GM23338 (cell line): ENCODE data around the gene CNR1. TPM values are rescaled to one million over a fixed set of nuclear protein-coding genes. Genes with fewer than 3 reads are reported as not detected.

Source experiments
- ATAC-seq: fragments of 200-7000 bp; cut with Tn5 transposase; 3 replicates; pipeline ENCODE4 v1.9.1; 2020
- DNase-seq: peaks from one replicate; pipeline ENCODE4 v3.0.0-alpha.2; 2015; ENCODE audit warnings: low spot score
- H2AFZ ChIP-seq: fragments of 200-600 bp; sonication (generic); 2 replicates; pipeline ENCODE4 v1.8.0; 2016; ENCODE audit warnings: antibody characterized with exemption, mild to moderate bottlenecking, moderate library complexity
- H3F3A ChIP-seq: fragments of 200-600 bp; sonication (generic); replicated peaks from 2 replicates; pipeline ENCODE4 v1.8.0; 2017; ENCODE audit warnings: antibody characterized with exemption, mixed run types, low read depth
- H3K27ac ChIP-seq: fragments of 200-600 bp; sonication (generic); 2 replicates; pipeline ENCODE4 v1.6.1; 2016; ENCODE audit warnings: low read depth
- H3K27me3 ChIP-seq: fragments of 200-600 bp; sonication (generic); 2 replicates; pipeline ENCODE4 v1.8.0; 2016; ENCODE audit warnings: mild to moderate bottlenecking, mixed run types, moderate library complexity; ENCODE audit not compliant: insufficient read depth
- H3K36me3 ChIP-seq: fragments of 200-600 bp; sonication (generic); 2 replicates; pipeline ENCODE4 v1.8.0; 2016; ENCODE audit warnings: mild to moderate bottlenecking; ENCODE audit not compliant: insufficient read depth
- H3K4me1 ChIP-seq: fragments of 200-600 bp; sonication (generic); 2 replicates; pipeline ENCODE4 v1.8.0; 2016; ENCODE audit warnings: mild to moderate bottlenecking, moderate library complexity; ENCODE audit not compliant: insufficient read depth
- H3K4me2 ChIP-seq: fragments of 200-600 bp; sonication (generic); 2 replicates; pipeline ENCODE4 v1.7.1; 2017; ENCODE audit warnings: mixed run types
- H3K4me3 ChIP-seq: fragments of 200-600 bp; sonication (generic); 2 replicates; pipeline ENCODE4 v1.6.1; 2016; ENCODE audit warnings: mixed run types
- H3K79me2 ChIP-seq: fragments of 200-600 bp; sonication (generic); replicated peaks from 2 replicates; pipeline ENCODE4 v1.8.0; 2017; ENCODE audit warnings: mild to moderate bottlenecking; ENCODE audit not compliant: insufficient read depth
- H3K9me2 ChIP-seq: fragments of 200-600 bp; sonication (generic); 2 replicates; pipeline ENCODE4 v1.8.0; 2017; ENCODE audit not compliant: insufficient read depth
- H4K20me1 ChIP-seq: fragments of 200-600 bp; sonication (generic); replicated peaks from 2 replicates; pipeline ENCODE4 v1.8.0; 2017; ENCODE audit warnings: mild to moderate bottlenecking; ENCODE audit not compliant: insufficient read depth
- H3K27ac Mint-ChIP-seq: 2 replicates; pipeline ENCODE4 v1.8.0; 2020; ENCODE audit warnings: inconsistent platforms, mild to moderate bottlenecking, moderate library complexity, mixed read lengths
- H3K27me3 Mint-ChIP-seq: 3 replicates; pipeline ENCODE4 v1.8.0; 2022; ENCODE audit warnings: low read depth, mild to moderate bottlenecking, moderate library complexity, mixed read lengths, inconsistent platforms; ENCODE audit not compliant: insufficient read depth, poor library complexity
- H3K36me3 Mint-ChIP-seq: 3 replicates; pipeline ENCODE4 v1.8.0; 2021; ENCODE audit warnings: low read depth, mild to moderate bottlenecking, inconsistent platforms, moderate library complexity, mixed read lengths
- H3K4me1 Mint-ChIP-seq: 3 replicates; pipeline ENCODE4 v1.8.0; 2020; ENCODE audit warnings: mild to moderate bottlenecking, inconsistent platforms, mixed read lengths
- H3K4me3 Mint-ChIP-seq: 3 replicates; pipeline ENCODE4 v1.8.0; 2021; ENCODE audit warnings: moderate library complexity, mild to moderate bottlenecking, inconsistent platforms, mixed read lengths
- H3K9me3 Mint-ChIP-seq: 3 replicates; pipeline ENCODE4 v1.8.0; 2020; ENCODE audit warnings: moderate library complexity, mild to moderate bottlenecking, inconsistent platforms, mixed read lengths
- CREB1 ChIP-seq: fragments of 250-450 bp; sonication (Bioruptor Pico); IDR thresholded peaks from 2 replicates; pipeline ENCODE4 v1.5.0; 2020; ENCODE audit warnings: low read depth, mild to moderate bottlenecking, moderate library complexity
- CTCF ChIP-seq, 2 experiments: fragments of 200-600 bp in 1 of 2; sonication (generic) in 1 of 2; conservative IDR thresholded peaks; 2 replicates each; pipeline versions ENCODE4 v1.5.1 to v1.6.1; 2016 to 2017; ENCODE audit warnings: antibody characterized with exemption in 2 of 2, low read depth in 2 of 2, mild to moderate bottlenecking in 2 of 2, moderate library complexity in 1 of 2
- EZH2 ChIP-seq: fragments of 200-600 bp; sonication (generic); IDR thresholded peaks from one replicate; pipeline ENCODE4 v1.8.0; 2017; ENCODE audit warnings: antibody characterized with exemption, mild to moderate bottlenecking, low read depth; ENCODE audit not compliant: unreplicated experiment
- EZH2phosphoT487 ChIP-seq: fragments of 200-600 bp; sonication (generic); IDR thresholded peaks from one replicate; pipeline ENCODE4 v1.8.1; 2018; ENCODE audit warnings: antibody characterized with exemption; ENCODE audit not compliant: unreplicated experiment
- JUNB ChIP-seq: IDR thresholded peaks from one replicate; pipeline ENCODE4 v1.6.1; 2016; ENCODE audit warnings: antibody characterized with exemption; ENCODE audit not compliant: unreplicated experiment
- NANOG ChIP-seq: IDR thresholded peaks from 2 replicates; pipeline ENCODE4 v1.6.1; 2016; ENCODE audit warnings: antibody characterized with exemption, borderline replicate concordance
- POLR2AphosphoS5 ChIP-seq: IDR thresholded peaks from 2 replicates; pipeline ENCODE4 v1.6.1; 2016; ENCODE audit warnings: antibody characterized with exemption, low read depth
- REST ChIP-seq: IDR thresholded peaks from one replicate; pipeline ENCODE4 v1.6.1; 2018; ENCODE audit warnings: antibody characterized with exemption; ENCODE audit not compliant: unreplicated experiment
- STAT1 ChIP-seq: IDR thresholded peaks from one replicate; pipeline ENCODE4 v1.6.1; 2016; ENCODE audit warnings: antibody characterized with exemption; ENCODE audit not compliant: unreplicated experiment
- ZNF114 ChIP-seq: fragments of 250-450 bp; sonication (Bioruptor Pico); IDR thresholded peaks from 2 replicates; pipeline ENCODE4 v1.5.0; 2020; ENCODE audit warnings: mild to moderate bottlenecking, moderate library complexity
- ZNF331 ChIP-seq: fragments of 250-450 bp; sonication (Bioruptor Pico); IDR thresholded peaks from 2 replicates; pipeline ENCODE4 v1.5.0; 2020; ENCODE audit warnings: low read depth, mild to moderate bottlenecking, moderate library complexity
- polyA plus RNA-seq: library from polyadenylated mRNA; unstranded; fragments of >200 nt; fragmentation: Nextera tagmentation; extraction: Ambion mirVana; gene quantifications from 2 replicates; pipeline ENCODE4 v1.2.1, GENCODE V29; 2016
- total RNA-seq: library from RNA; depleted of rRNA; stranded (reverse); fragments of >200 nt; shearing (Covaris generic); gene quantifications from 2 replicates; pipeline ENCODE4 v1.2.3, GENCODE V29; 2014

CNR1 gene
- total and polyA plus RNA-seq, 2 experiments from 2014 or later = 0.71 to 2.6 TPM

- no peaks in the 10 kb centered on the region; the same call in 2 of the 3 replicates for H3K36me3 Mint-ChIP-seq
- Histone ChIP-seq H3K36me3 (no peaks in the 10 kb centered on the region), H3F3A (no peaks in the 10 kb centered on the region), H3K79me2 (no peaks in the 10 kb centered on the region), H3K9me2 (no peaks in the 10 kb centered on the region), H3K4me3 (peak overlapping the region; percentile 84), H3K27ac (no peak overlapping the region), H3K4me2 (peak overlapping the region; percentile 96), H3K4me1 (peaks cover 21% of the 10 kb centered on the region), H3K27me3 (peaks cover 45% of the 10 kb centered on the region), H2AFZ (peak overlapping the region; percentile 94), H4K20me1 (no peaks in the 10 kb centered on the region)
- peaks cover 16% of the 10 kb centered on the region for H3K4me1 Mint-ChIP-seq
- DNase-seq (no peak), ATAC-seq (no peak)
- H3K9me3 Mint-ChIP-seq = no peaks in the 10 kb centered on the region; the same call in 2 of the 3 replicates
- TF ChIP-seq ZNF331 (CRISPR knock-in tag) (no peak), EZH2 (peak; percentile 67)
- peaks cover 44% of the 10 kb centered on the region for H3K27me3 Mint-ChIP-seq
- peak overlapping the region; percentile 80 for H3K4me3 Mint-ChIP-seq
- H3K27ac Mint-ChIP-seq = no peak overlapping the region
Measured at GRCh38 chr6:88165087-88165843, 882 bp downstream of the CNR1 start.

GRCh38 chr6:88164061-88164460 lies 2.1 kb downstream of the CNR1 start:
- no peak overlapping the region for H3K4me3 ChIP-seq
- no peaks in the 10 kb centered on the region for H3K79me2 ChIP-seq
- H4K20me1 ChIP-seq = no peaks in the 10 kb centered on the region
- peaks cover 26% of the 10 kb centered on the region for H3K4me1 ChIP-seq
- H3K36me3 ChIP-seq = no peaks in the 10 kb centered on the region
- H3K27ac ChIP-seq = no peak overlapping the region
- Mint-ChIP-seq H3K9me3 (no peaks in the 10 kb centered on the region; the same call in 2 of the 3 replicates), H3K4me1 (peaks cover 20% of the 10 kb centered on the region), H3K4me3 (no peak overlapping the region), H3K27ac (no peak overlapping the region), H3K27me3 (peaks cover 36% of the 10 kb centered on the region), H3K36me3 (no peaks in the 10 kb centered on the region; the same call in 2 of the 3 replicates)
- no peak for ATAC-seq
- no peak for DNase-seq
- TF ChIP-seq EZH2phosphoT487 (no peak), CREB1 (no peak), ZNF114 (CRISPR knock-in tag) (no peak)
- peaks cover 37% of the 10 kb centered on the region for H3K27me3 ChIP-seq
- H2AFZ ChIP-seq = no peak overlapping the region
- H3K4me2 ChIP-seq = peak overlapping the region; percentile 96
- no peaks in the 10 kb centered on the region for H3K9me2 ChIP-seq
- no peaks in the 10 kb centered on the region for H3F3A ChIP-seq

GRCh38 chr6:88163616-88164015 lies 2.5 kb downstream of the CNR1 start:
- peaks cover 33% of the 10 kb centered on the region for H3K27me3 Mint-ChIP-seq
- no peaks in the 10 kb centered on the region for H3K36me3 ChIP-seq
- no peaks in the 10 kb centered on the region for H3K9me2 ChIP-seq
- no peak overlapping the region for H3K4me3 ChIP-seq
- no peak for DNase-seq
- H3K79me2 ChIP-seq = no peaks in the 10 kb centered on the region
- no peak overlapping the region for H2AFZ ChIP-seq
- no peak overlapping the region for H3K4me3 Mint-ChIP-seq
- peaks cover 32% of the 10 kb centered on the region for H3K27me3 ChIP-seq
- H3K4me2 ChIP-seq = no peak overlapping the region
- no peaks in the 10 kb centered on the region; the same call in 2 of the 3 replicates for H3K36me3 Mint-ChIP-seq
- H3F3A ChIP-seq = no peaks in the 10 kb centered on the region
- no peaks in the 10 kb centered on the region; the same call in 2 of the 3 replicates for H3K9me3 Mint-ChIP-seq
- H4K20me1 ChIP-seq = no peaks in the 10 kb centered on the region
- no peak overlapping the region for H3K27ac Mint-ChIP-seq
- no peak for ATAC-seq
- peaks cover 20% of the 10 kb centered on the region for H3K4me1 Mint-ChIP-seq
- TF ChIP-seq CTCF (conservative IDR thresholded peaks at IDR 0.05; ENCODE audit: low read depth in 2 of 2) (no peak), STAT1 (no peak), REST (no peak), EZH2 (no peak), POLR2AphosphoS5 (no peak), ZNF114 (CRISPR knock-in tag) (no peak), NANOG (no peak), JUNB (no peak)
- peaks cover 31% of the 10 kb centered on the region for H3K4me1 ChIP-seq
- H3K27ac ChIP-seq = no peak overlapping the region
